Epithelial cell of esophagus (primary cell): ENCODE results near the gene CHST2.
A peak's percentile ranks its signal among the peaks of the same experiment; 100 is the strongest.
"Not testable (repeated sequence)": the region's sequence is repeated elsewhere in the genome, so short reads cannot be mapped to it uniquely, and the experiment has no call there.

Experiments
- DNase-seq: peaks from one replicate; pipeline ENCODE4 v3.0.0; 2010; ENCODE audit warnings: low read depth
- H3K4me3 ChIP-seq: 2 replicates; pipeline ENCODE4 v1.5.1; 2011; ENCODE audit warnings: mild to moderate bottlenecking, low read length, control low read depth
- CTCF ChIP-seq: IDR thresholded peaks from 2 replicates; pipeline ENCODE4 v1.5.1; 2011; ENCODE audit warnings: low read depth, mild to moderate bottlenecking, low read length, control low read depth, inconsistent platforms; ENCODE audit not compliant: insufficient read depth; ENCODE audit errors: missing control alignments

CHST2 gene

GRCh38 chr3:143158014-143158988 lies 38.7 kb downstream of the CHST2 start:
- no peak for TF ChIP-seq CTCF
- no peak overlapping the region for H3K4me3 ChIP-seq
- peak; percentile 92 for DNase-seq

GRCh38 chr3:143160437-143160836 lies 40.9 kb downstream of the CHST2 start:
- DNase-seq = no peak
- no peak overlapping the region for H3K4me3 ChIP-seq
- no peak for TF ChIP-seq CTCF

- TF ChIP-seq CTCF = no peak
- DNase-seq = no peak
- H3K4me3 ChIP-seq = no peak overlapping the region
Observed at GRCh38 chr3:143163562-143164100, 44.1 kb downstream of the CHST2 start.

GRCh38 chr3:143165211-143165610 lies 45.6 kb downstream of the CHST2 start:
- no peak for DNase-seq
- no peak for TF ChIP-seq CTCF
- H3K4me3 ChIP-seq = no peak overlapping the region

GRCh38 chr3:143165612-143166285 lies 46.2 kb downstream of the CHST2 start:
- DNase-seq = peak; percentile 86
- not testable (repeated sequence) for H3K4me3 ChIP-seq

- no peak overlapping the region for H3K4me3 ChIP-seq
- no peak for DNase-seq
- TF ChIP-seq CTCF = no peak
Observed at GRCh38 chr3:143166376-143166775, 46.8 kb downstream of the CHST2 start.
